SK-N-SH (cell line): Measurements from ENCODE around the gene FAM107A.

Experiments
- CTCF ChIP-seq: fragments of 200-600 bp; sonication (generic); IDR thresholded peaks from 2 replicates; pipeline ENCODE4 v1.6.1; 2017; ENCODE audit warnings: antibody characterized with exemption, mild to moderate bottlenecking, moderate library complexity
- EP300 ChIP-seq, 2 experiments: IDR thresholded peaks; 2 replicates each; pipeline versions ENCODE4 v1.4.0 to v1.6.1; 2012; ENCODE audit warnings: borderline replicate concordance in 1 of 2, low read depth in 1 of 2, low read length in 1 of 2
- JUND ChIP-seq: IDR thresholded peaks from 2 replicates; pipeline ENCODE4 v1.4.0; 2012
- MAX ChIP-seq: IDR thresholded peaks from 2 replicates; pipeline ENCODE4 v1.4.0; 2012; ENCODE audit warnings: low read depth
- POLR2AphosphoS5 ChIP-seq: IDR thresholded peaks from 2 replicates; pipeline ENCODE4 v1.6.1; 2012; ENCODE audit warnings: low read depth, low read length
- SMC3 ChIP-seq: IDR thresholded peaks from 2 replicates; pipeline ENCODE4 v1.6.1; 2012; ENCODE audit warnings: low read depth, low read length, improper control_type of control experiment
- TAF1 ChIP-seq: IDR thresholded peaks from 2 replicates; pipeline ENCODE4 v1.6.1; 2012; ENCODE audit warnings: low read depth, mild to moderate bottlenecking, low read length, moderate library complexity, borderline replicate concordance
- ZBTB33 ChIP-seq: IDR thresholded peaks from 2 replicates; pipeline ENCODE4 v1.4.0; 2012; ENCODE audit warnings: low read depth, borderline replicate concordance

DNA sequence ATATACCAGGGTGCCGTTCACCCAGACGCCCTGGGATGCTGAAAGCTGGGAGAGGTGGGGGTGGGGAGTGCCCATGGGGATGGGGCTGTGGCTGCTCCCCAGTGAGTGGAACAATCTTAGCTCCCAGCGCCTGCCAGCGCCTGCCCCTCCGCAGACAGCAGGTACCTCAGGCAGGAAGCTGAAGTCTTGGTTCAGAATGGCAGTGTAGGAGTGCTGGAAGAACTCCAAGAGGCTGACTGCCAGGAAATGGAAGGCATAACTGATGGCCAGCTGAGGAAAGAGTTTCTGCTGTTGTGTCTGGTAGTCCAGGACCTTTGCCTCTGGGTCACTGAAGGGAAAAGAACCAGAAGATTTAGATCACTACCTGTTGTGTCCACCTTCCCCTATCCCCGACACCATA is 48.6 kb downstream of the FAM107A start:
- no peak for TF ChIP-seq CTCF
- no peak for TF ChIP-seq EP300 (IDR thresholded peaks at IDR 0.05; ENCODE audit: borderline replicate concordance in 1 of 2, low read depth in 1 of 2, low read length in 1 of 2)
- no peak for TF ChIP-seq JUND
- no peak for TF ChIP-seq SMC3
- no peak for TF ChIP-seq ZBTB33
- no peak for TF ChIP-seq TAF1
- no peak for TF ChIP-seq MAX
- TF ChIP-seq POLR2AphosphoS5 = no peak
